BLaER1 (cell line): ENCODE measurements around the gene TBX18.

Source experiments
- H3K27ac ChIP-seq: shearing (Covaris generic); formaldehyde crosslinking; 2 replicates; pipeline ENCODE4 v1.8.1; 2022
- H3K27me3 ChIP-seq: shearing (Covaris generic); formaldehyde crosslinking; 2 replicates; pipeline ENCODE4 v1.8.1; 2022
- H3K36me3 ChIP-seq: shearing (Covaris generic); formaldehyde crosslinking; 2 replicates; pipeline ENCODE4 v1.8.1; 2022
- H3K4me1 ChIP-seq: shearing (Covaris generic); formaldehyde crosslinking; 2 replicates; pipeline ENCODE4 v1.8.1; 2022
- H3K4me2 ChIP-seq: shearing (Covaris generic); formaldehyde crosslinking; 2 replicates; pipeline ENCODE4 v1.8.1; 2022
- H3K4me3 ChIP-seq: shearing (Covaris generic); formaldehyde crosslinking; 2 replicates; pipeline ENCODE4 v1.8.1; 2022
- H3K9ac ChIP-seq: shearing (Covaris generic); formaldehyde crosslinking; 2 replicates; pipeline ENCODE4 v1.8.1; 2022
- H3K9me3 ChIP-seq: shearing (Covaris generic); formaldehyde crosslinking; 2 replicates; pipeline ENCODE4 v1.8.1; 2022
- H4K20me1 ChIP-seq: shearing (Covaris generic); formaldehyde crosslinking; 2 replicates; pipeline ENCODE4 v1.8.1; 2022
- Cebpa-rat ChIP-seq: shearing (Covaris generic); IDR thresholded peaks from 2 replicates; pipeline ENCODE4 v1.8.1; 2022

Gene TBX18

DNA sequence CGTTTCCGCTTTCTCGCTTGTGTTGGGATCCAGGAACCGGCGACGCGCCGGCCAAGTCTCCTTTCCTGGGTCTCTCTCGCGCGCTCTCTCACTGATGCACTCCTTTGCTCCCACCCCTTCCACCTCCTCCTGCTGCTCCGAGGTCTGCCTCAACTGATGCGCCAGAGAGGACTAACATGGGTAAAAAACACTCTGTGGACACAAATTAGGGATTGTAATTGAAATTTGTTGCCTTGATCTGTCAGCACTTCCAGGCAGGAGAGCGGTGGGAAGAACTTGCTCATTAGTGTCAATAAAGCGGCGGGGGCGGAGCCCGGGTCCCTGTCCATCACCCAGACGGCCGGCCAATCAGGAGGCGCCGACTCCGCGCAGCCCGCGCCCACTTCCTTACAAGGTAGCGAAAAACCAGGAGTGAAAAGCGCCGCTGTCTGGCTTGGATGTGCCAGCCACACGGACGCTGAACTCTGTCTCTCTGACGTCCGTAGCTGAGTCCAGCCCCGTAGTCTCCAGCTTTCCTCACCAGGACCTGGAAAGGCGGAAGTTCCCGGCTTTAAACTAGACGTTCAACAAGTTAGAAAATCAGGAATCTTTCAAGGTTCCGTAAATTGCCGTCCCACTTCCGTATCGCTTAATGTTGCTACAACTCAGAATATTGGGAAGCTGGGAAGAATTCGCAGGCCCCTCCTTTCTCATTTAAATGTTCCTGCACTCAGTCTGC is at the start of gene TBX18:
Gene TBX18 (minus strand): TSS at position 267 of the 718 bp plus-strand sequence. CDS start 417 bp downstream, outside the sequence.
- Histone ChIP-seq H3K4me1 (no peaks in the 10 kb centered on the region), H3K9ac (no peak within 1 kb of the TSS), H3K4me2 (no peak within 1 kb of the TSS), H3K36me3 (no peaks in the 10 kb centered on the region), H3K9me3 (peaks cover 43% of the 10 kb centered on the region), H3K27ac (no peak within 1 kb of the TSS), H4K20me1 (no peaks in the 10 kb centered on the region), H3K27me3 (peaks cover 88% of the 10 kb centered on the region), H3K4me3 (no peak within 1 kb of the TSS)
- TF ChIP-seq Cebpa-rat = no peak

- Histone ChIP-seq H3K9me3 (no peaks in the 10 kb centered on the region), H3K4me3 (no peak overlapping the region), H3K4me1 (no peaks in the 10 kb centered on the region), H3K36me3 (no peaks in the 10 kb centered on the region), H3K9ac (no peak overlapping the region), H3K27ac (no peak overlapping the region), H3K27me3 (no peaks in the 10 kb centered on the region), H4K20me1 (no peaks in the 10 kb centered on the region), H3K4me2 (no peak overlapping the region)
- no peak for TF ChIP-seq Cebpa-rat
These were observed 47.0 kb upstream of the TBX18 start for GRCh38 chr6:84811351-84811750.

GRCh38 chr6:84809455-84809854 is 45.1 kb upstream of the TBX18 start:
- Histone ChIP-seq H3K4me2 (no peak overlapping the region), H3K36me3 (no peaks in the 10 kb centered on the region), H4K20me1 (no peaks in the 10 kb centered on the region), H3K9me3 (no peaks in the 10 kb centered on the region), H3K4me3 (no peak overlapping the region), H3K27me3 (no peaks in the 10 kb centered on the region), H3K27ac (no peak overlapping the region), H3K9ac (no peak overlapping the region), H3K4me1 (no peaks in the 10 kb centered on the region)
- TF ChIP-seq Cebpa-rat = no peak

DNA sequence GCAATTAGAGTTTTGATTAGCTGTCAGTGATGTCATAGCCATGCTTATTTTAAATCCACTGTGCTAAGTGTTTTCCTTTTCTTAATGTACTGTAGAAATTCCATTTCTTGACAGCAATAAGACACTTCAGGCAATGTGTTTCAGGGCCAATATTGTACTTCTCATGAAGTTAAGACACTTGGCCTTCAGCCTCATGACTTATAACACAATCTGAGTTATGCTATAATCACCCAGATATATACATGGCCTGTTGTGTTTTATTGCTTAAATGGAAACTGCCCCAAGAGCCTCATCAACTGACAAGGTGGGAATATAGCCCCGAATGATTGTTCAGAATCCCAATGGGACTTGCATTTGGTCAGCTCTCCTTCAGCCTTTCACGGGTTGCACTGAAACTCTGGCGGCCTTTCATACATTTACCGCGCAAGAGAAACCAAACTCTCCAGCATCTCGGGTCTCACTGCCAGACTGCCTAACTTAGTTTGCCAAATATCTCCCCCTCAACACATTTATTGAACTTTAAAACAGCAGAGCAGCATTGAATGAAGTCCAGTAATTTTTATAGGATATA is 44.2 kb upstream of the TBX18 start:
- Histone ChIP-seq H3K9me3 (no peaks in the 10 kb centered on the region), H3K4me3 (no peak overlapping the region), H3K27me3 (no peaks in the 10 kb centered on the region), H3K36me3 (no peaks in the 10 kb centered on the region), H3K27ac (no peak overlapping the region), H3K9ac (no peak overlapping the region), H4K20me1 (no peaks in the 10 kb centered on the region), H3K4me1 (no peaks in the 10 kb centered on the region), H3K4me2 (no peak overlapping the region)
- no peak for TF ChIP-seq Cebpa-rat

DNA sequence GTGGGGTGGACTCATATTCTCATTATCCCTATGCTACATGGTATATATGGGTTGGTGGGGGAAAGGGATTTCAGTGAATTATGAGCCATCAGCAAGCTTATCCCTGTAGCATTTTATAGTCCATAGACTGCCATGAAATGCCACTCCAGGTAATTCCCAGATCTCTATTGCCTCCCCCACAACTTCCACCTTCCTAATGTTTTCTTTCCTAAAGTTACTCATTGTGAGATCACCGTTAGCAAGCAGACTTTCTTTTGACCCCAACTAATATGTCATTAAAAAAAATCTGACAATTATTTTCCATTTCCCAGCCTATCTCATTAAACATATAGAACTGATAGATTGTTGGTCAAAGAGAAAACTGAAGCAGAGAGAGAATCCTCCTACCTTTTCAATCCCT is 40.7 kb upstream of the TBX18 start:
- no peaks in the 10 kb centered on the region for H4K20me1 ChIP-seq
- H3K4me2 ChIP-seq = no peak overlapping the region
- no peaks in the 10 kb centered on the region for H3K36me3 ChIP-seq
- no peaks in the 10 kb centered on the region for H3K9me3 ChIP-seq
- H3K9ac ChIP-seq = no peak overlapping the region
- TF ChIP-seq Cebpa-rat = no peak
- no peak overlapping the region for H3K27ac ChIP-seq
- H3K4me3 ChIP-seq = no peak overlapping the region
- H3K27me3 ChIP-seq = no peaks in the 10 kb centered on the region
- no peaks in the 10 kb centered on the region for H3K4me1 ChIP-seq

DNA sequence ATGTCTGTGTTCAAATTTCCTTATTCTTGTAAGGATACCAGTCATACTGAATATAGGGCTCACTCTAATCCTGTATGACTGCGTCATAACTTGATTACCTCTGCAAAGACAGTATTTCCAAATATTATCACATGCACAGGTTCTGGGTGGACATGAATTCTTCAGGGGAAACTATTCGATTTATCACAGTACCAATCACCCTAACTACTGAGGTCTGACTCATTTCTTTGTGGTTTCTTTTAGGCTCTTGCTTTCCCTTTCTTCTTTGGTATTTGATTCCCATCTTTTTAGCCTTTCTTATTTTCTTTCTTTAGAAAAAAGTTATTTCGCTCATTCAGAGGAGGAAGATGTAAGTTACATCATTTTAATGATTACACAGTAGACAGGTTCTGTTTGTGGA is 40.3 kb upstream of the TBX18 start:
- Histone ChIP-seq H3K4me3 (no peak overlapping the region), H3K36me3 (no peaks in the 10 kb centered on the region), H4K20me1 (no peaks in the 10 kb centered on the region), H3K4me1 (no peaks in the 10 kb centered on the region), H3K9ac (no peak overlapping the region), H3K27ac (no peak overlapping the region), H3K27me3 (no peaks in the 10 kb centered on the region), H3K9me3 (no peaks in the 10 kb centered on the region), H3K4me2 (no peak overlapping the region)
- no peak for TF ChIP-seq Cebpa-rat

DNA sequence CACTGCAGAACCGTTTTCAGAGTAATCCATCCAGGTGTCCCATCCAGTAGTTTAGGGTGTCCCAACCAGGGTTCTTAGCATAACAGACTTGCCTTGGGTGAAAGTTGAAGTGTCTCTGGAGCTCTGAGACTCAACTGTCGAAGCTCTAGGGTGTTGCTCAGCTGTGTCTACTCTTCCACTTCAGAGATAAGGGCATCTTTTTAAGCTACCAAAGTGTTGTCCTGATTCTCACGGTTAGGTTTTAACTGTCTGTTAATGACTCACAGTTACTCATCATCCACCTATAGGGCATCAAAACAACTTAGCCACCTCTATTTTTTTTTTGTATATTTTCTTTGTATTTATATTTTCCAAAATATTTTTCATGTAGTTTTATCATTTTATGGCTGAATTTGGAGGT is 36.9 kb upstream of the TBX18 start:
- Histone ChIP-seq H3K4me2 (no peak overlapping the region), H4K20me1 (no peaks in the 10 kb centered on the region), H3K4me1 (no peaks in the 10 kb centered on the region), H3K9ac (no peak overlapping the region), H3K4me3 (no peak overlapping the region), H3K27me3 (no peaks in the 10 kb centered on the region), H3K27ac (no peak overlapping the region), H3K9me3 (no peaks in the 10 kb centered on the region), H3K36me3 (no peaks in the 10 kb centered on the region)
- no peak for TF ChIP-seq Cebpa-rat

DNA sequence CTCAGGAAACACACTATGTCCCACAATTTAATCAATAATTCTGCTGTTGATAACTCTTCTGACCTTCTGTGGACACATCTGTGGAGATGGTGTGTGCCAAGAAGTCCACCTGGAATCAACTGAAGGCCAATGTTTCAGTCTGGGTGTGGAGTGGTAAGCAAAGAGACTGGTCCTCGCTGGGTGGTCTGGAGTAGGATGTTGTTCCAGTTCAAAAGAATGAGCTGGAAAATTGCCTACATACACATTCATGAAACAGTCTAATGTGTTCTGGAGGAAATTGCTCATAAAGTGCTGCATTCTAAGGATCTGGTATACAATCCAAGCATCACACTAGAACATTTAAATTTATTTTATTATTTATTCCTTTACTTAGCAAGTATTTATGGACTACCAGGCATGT is 33.9 kb upstream of the TBX18 start:
- Histone ChIP-seq H3K27me3 (no peaks in the 10 kb centered on the region), H3K27ac (no peak overlapping the region), H3K9ac (no peak overlapping the region), H4K20me1 (no peaks in the 10 kb centered on the region), H3K36me3 (no peaks in the 10 kb centered on the region), H3K4me2 (no peak overlapping the region), H3K4me3 (no peak overlapping the region), H3K4me1 (no peaks in the 10 kb centered on the region), H3K9me3 (no peaks in the 10 kb centered on the region)
- no peak for TF ChIP-seq Cebpa-rat

DNA sequence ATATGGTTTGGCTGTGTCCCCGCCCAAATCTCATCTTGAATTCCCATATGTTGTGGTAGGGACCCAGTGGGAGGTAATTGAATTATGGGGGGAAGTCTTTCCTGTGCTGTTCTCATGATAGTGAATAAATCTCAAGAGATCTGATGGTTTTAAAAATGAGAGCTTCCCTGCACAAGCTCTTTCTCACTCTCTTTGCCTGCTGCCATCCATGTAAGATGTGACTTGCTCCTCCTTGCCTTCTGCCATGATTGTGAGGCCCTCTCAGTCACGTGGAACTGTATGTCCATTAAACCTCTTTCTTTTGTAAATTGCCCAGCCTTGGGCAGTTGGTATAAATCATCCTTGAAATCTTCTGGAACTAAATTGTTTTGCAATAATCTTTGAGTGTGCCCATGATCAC is 31.9 kb upstream of the TBX18 start:
- Histone ChIP-seq H3K27ac (no peak overlapping the region), H3K9me3 (no peaks in the 10 kb centered on the region), H3K4me3 (no peak overlapping the region), H3K4me2 (no peak overlapping the region), H3K9ac (no peak overlapping the region), H4K20me1 (no peaks in the 10 kb centered on the region), H3K36me3 (no peaks in the 10 kb centered on the region), H3K27me3 (no peaks in the 10 kb centered on the region), H3K4me1 (no peaks in the 10 kb centered on the region)
- no peak for TF ChIP-seq Cebpa-rat

DNA sequence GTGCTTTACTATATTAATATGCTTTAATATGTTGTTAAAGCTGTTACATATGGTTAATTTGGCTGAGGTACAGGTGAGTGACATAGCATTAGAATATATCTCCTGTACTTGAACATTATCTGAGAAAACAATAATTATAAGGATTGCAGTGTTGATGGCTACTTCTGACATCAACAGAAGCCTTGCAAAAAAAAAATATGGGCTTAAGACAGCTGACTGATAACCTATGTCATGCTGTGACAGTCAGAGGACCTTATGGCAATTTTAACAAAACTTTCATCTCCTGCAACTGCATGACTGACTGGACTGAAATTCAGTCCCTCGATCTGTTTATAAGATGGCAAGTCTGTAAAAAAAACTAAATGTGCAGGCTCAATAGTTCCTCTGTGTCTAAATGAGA is 27.5 kb upstream of the TBX18 start:
- Histone ChIP-seq H4K20me1 (no peaks in the 10 kb centered on the region), H3K9ac (no peak overlapping the region), H3K36me3 (no peaks in the 10 kb centered on the region), H3K4me1 (no peaks in the 10 kb centered on the region), H3K27ac (no peak overlapping the region), H3K4me3 (no peak overlapping the region), H3K4me2 (no peak overlapping the region), H3K27me3 (no peaks in the 10 kb centered on the region), H3K9me3 (no peaks in the 10 kb centered on the region)
- TF ChIP-seq Cebpa-rat = no peak

GRCh38 chr6:84791233-84791632 is 26.8 kb upstream of the TBX18 start:
- Histone ChIP-seq H3K4me3 (no peak overlapping the region), H3K36me3 (no peaks in the 10 kb centered on the region), H4K20me1 (no peaks in the 10 kb centered on the region), H3K4me1 (no peaks in the 10 kb centered on the region), H3K4me2 (peak overlapping the region; percentile 12), H3K9me3 (no peaks in the 10 kb centered on the region), H3K9ac (no peak overlapping the region), H3K27ac (no peak overlapping the region), H3K27me3 (no peaks in the 10 kb centered on the region)
- TF ChIP-seq Cebpa-rat = no peak
